GM12878 (cell line): Measurements from ENCODE around the gene FAM186B. TPM values are rescaled to one million over a fixed set of nuclear protein-coding genes. Genes with fewer than 3 reads are reported as not detected.

Source experiments
- ATAC-seq: fragments of 200-7000 bp; cut with Tn5 transposase; 3 replicates; pipeline ENCODE4 v1.9.1; 2020; ENCODE audit warnings: mild to moderate bottlenecking, moderate library complexity
- BruUV-seq: library from RNA; stranded (reverse); fragments of 400-500 nt; replicated peaks from 2 replicates; lab custom pipeline; 2021; lab: Mats Ljungman, UMichigan
- CTCF ChIA-PET: fragments of 300-600 bp; sonication (Branson Sonifier 250); formaldehyde crosslinking; extraction: SDS; loops from one replicate; lab custom pipeline; 2021; ENCODE audit warnings: inconsistent platforms; lab: Yijun Ruan, JAX
- POLR2A ChIA-PET: fragments of 350-600 bp; formaldehyde crosslinking; extraction: SDS; loops from one replicate; lab custom pipeline; 2021; ENCODE audit warnings: inconsistent platforms; lab: Charles Lee
- RAD21 ChIA-PET: fragments of 300-600 bp; sonication (Branson Sonifier 250); formaldehyde crosslinking; loops from one replicate; lab custom pipeline; 2023; ENCODE audit warnings: antibody characterized with exemption; ENCODE audit not compliant: unreplicated experiment; lab: Charles Lee
- SMC1A ChIA-PET: fragments of 300-600 bp; sonication (Branson Sonifier 250); formaldehyde crosslinking; loops from one replicate; lab custom pipeline; 2023; ENCODE audit not compliant: unreplicated experiment, uncharacterized antibody; lab: Charles Lee
- DNase-seq: peaks from one replicate; pipeline ENCODE4 v3.0.0-alpha.2; 2011; ENCODE audit warnings: low read depth, low spot score
- FAIRE-seq: peaks from 3 replicates; lab custom pipeline; 2011; peaks lifted over from hg19 to GRCh38; lab: Jason Lieb, UNC
- H2AFZ ChIP-seq: 2 replicates; pipeline ENCODE4 v1.6.0; 2011; ENCODE audit warnings: low read depth, low read length, control low read depth; ENCODE audit not compliant: control insufficient read depth
- H3K27ac ChIP-seq: 2 replicates; pipeline ENCODE4 v1.5.1; 2011; ENCODE audit warnings: control low read depth; ENCODE audit not compliant: control insufficient read depth, insufficient read depth
- H3K27me3 ChIP-seq, 2 experiments: replicated peaks in 1 of 2; 2 replicates each; pipeline versions ENCODE4 v1.6.0 to v1.6.1; 2011; ENCODE audit warnings: low read length in 1 of 2; ENCODE audit not compliant: control insufficient read depth in 2 of 2, insufficient read depth in 2 of 2
- H3K36me3 ChIP-seq, 2 experiments: 2 replicates each; pipeline ENCODE4 v1.5.1; 2011; ENCODE audit warnings: low read length in 1 of 2; ENCODE audit not compliant: control insufficient read depth in 2 of 2, insufficient read depth in 2 of 2
- H3K4me1 ChIP-seq: 2 replicates; pipeline ENCODE4 v1.6.1; 2011; ENCODE audit warnings: mild to moderate bottlenecking, low read length, moderate library complexity, mixed read lengths; ENCODE audit not compliant: control insufficient read depth, insufficient read depth
- H3K4me2 ChIP-seq: 2 replicates; pipeline ENCODE4 v1.6.0; 2011; ENCODE audit warnings: control low read depth; ENCODE audit not compliant: control insufficient read depth, insufficient read depth
- H3K4me3 ChIP-seq: fragments of 200-600 bp; sonication (generic); 2 replicates; pipeline ENCODE4 v1.5.1; 2016
- H3K79me2 ChIP-seq: 2 replicates; pipeline ENCODE4 v1.6.0; 2011; ENCODE audit warnings: low read length; ENCODE audit not compliant: control insufficient read depth, insufficient read depth
- H3K9ac ChIP-seq: 2 replicates; pipeline ENCODE4 v1.8.0; 2011; ENCODE audit warnings: low read length, control low read depth, mixed read lengths; ENCODE audit not compliant: control insufficient read depth, insufficient read depth
- H3K9me3 ChIP-seq: replicated peaks from 3 replicates; pipeline ENCODE4 v1.5.1; 2011; ENCODE audit warnings: mild to moderate bottlenecking, low read length; ENCODE audit not compliant: control insufficient read depth, insufficient read depth
- H4K20me1 ChIP-seq: 2 replicates; pipeline ENCODE4 v1.6.0; 2011; ENCODE audit not compliant: control insufficient read depth, insufficient read depth
- CREM ChIP-seq: IDR thresholded peaks from 2 replicates; pipeline ENCODE4 v1.6.1; 2014; ENCODE audit warnings: antibody characterized with exemption, low read depth
- EZH2 ChIP-seq: IDR thresholded peaks from 2 replicates; pipeline ENCODE4 v1.6.1; 2012; ENCODE audit warnings: low read depth, mild to moderate bottlenecking, control low read depth, inconsistent platforms, low read length, borderline replicate concordance; ENCODE audit not compliant: control insufficient read depth
- FOS ChIP-seq: IDR thresholded peaks from 3 replicates; pipeline ENCODE4 v1.6.1; 2011; ENCODE audit warnings: borderline replicate concordance; ENCODE audit not compliant: insufficient read length; ENCODE audit errors: extremely low read depth
- IKZF2 ChIP-seq, 2 experiments: fragments of 450-650 bp; IDR thresholded peaks; 2 replicates each; pipeline ENCODE4 v1.6.1; 2017; ENCODE audit warnings: mild to moderate bottlenecking in 2 of 2, moderate library complexity in 2 of 2
- JUND ChIP-seq: IDR thresholded peaks from 2 replicates; pipeline ENCODE4 v1.6.1; 2012; ENCODE audit warnings: low read depth, mild to moderate bottlenecking, low read length, improper control_type of control experiment, moderate library complexity
- KAT2A ChIP-seq: conservative IDR thresholded peaks from 2 replicates; pipeline ENCODE4 v1.6.1; 2011; ENCODE audit warnings: low read depth, low read length; ENCODE audit not compliant: control insufficient read depth
- LARP7 ChIP-seq: fragments of 450-650 bp; IDR thresholded peaks from 2 replicates; pipeline ENCODE4 v1.6.1; 2017; ENCODE audit warnings: mild to moderate bottlenecking
- SIN3A ChIP-seq: IDR thresholded peaks from 2 replicates; pipeline ENCODE4 v1.6.1; 2012; ENCODE audit warnings: low read depth, low read length, improper control_type of control experiment
- TBL1XR1 ChIP-seq: IDR thresholded peaks from 2 replicates; pipeline ENCODE4 v1.6.1; 2012; ENCODE audit warnings: low read depth, low read length, improper control_type of control experiment
- WRNIP1 ChIP-seq: IDR thresholded peaks from 2 replicates; pipeline ENCODE4 v1.6.1; 2011; ENCODE audit warnings: low read depth, low read length, improper control_type of control experiment, borderline replicate concordance
- ZNF207 ChIP-seq: fragments of 450-650 bp; IDR thresholded peaks from 2 replicates; pipeline ENCODE4 v1.6.1; 2014; ENCODE audit warnings: antibody characterized with exemption, mild to moderate bottlenecking, borderline replicate concordance
- ZNF24 ChIP-seq: fragments of 450-650 bp; IDR thresholded peaks from 2 replicates; pipeline ENCODE4 v1.6.1; 2017; ENCODE audit warnings: antibody characterized with exemption, mild to moderate bottlenecking
- WGBS: methylation state at CpG from one replicate; pipeline ENCODE4 v1.1.6; 2016; ENCODE audit warnings: low lambda C conversion rate; ENCODE audit not compliant: insufficient replicate concordance, insufficient coverage; ENCODE audit errors: missing lambda C conversion rate; 5-methylcytosine and 5-hydroxymethylcytosine counted together
- in situ Hi-C: fragments of 300-500 bp; cut with MboI; formaldehyde crosslinking; loops from 9 replicates; pipeline ENCODE4 v1.14.3; 2018; ENCODE audit warnings: mixed read lengths
- intact Hi-C: fragments of 100-400 bp; cut with micrococcal nuclease; formaldehyde crosslinking; loops from one replicate; pipeline ENCODE4 v1.14.2; 2022; ENCODE audit not compliant: unreplicated experiment
- polyA plus RNA-seq, 11 experiments: library from polyadenylated mRNA; depleted of rRNA in 4 of 11; unstranded in 6 of 11; stranded (reverse) in 5 of 11; fragments of >200 nt; fragmentation: Nextera tagmentation in 4 of 11; fragmentation: Illumina TruSeq in 1 of 11; extraction: Ambion mirVana in 4 of 11; extraction: Trizol in 1 of 11; gene quantifications; 1 replicate in 1 of 11; 2 replicates in 10 of 11; pipeline versions ENCODE4 v1.2.1 to v1.2.3, GENCODE V29; 2011 to 2016; ENCODE audit warnings: inconsistent platforms in 2 of 11, missing spikeins in 2 of 11, low read depth in 1 of 11
- total RNA-seq, 4 experiments: library from RNA; depleted of rRNA in 3 of 4; stranded (reverse); fragments of >200 nt in 3 of 4; fragmentation: Illumina TruSeq in 1 of 4; extraction: Trizol in 1 of 4; gene quantifications; 2 replicates each; pipeline versions ENCODE4 v1.2.1 to v1.2.3, GENCODE V29; 2013 to 2021
- TF ChIP-seq, protein P1 (sequence below): fragments of 450-650 bp; IDR thresholded peaks from 2 replicates; pipeline ENCODE4 v1.6.1; 2018; ENCODE audit warnings: mild to moderate bottlenecking, low read depth, moderate library complexity; ENCODE audit not compliant: partially characterized antibody
- TF ChIP-seq, protein P2 (sequence below): fragments of 450-650 bp; IDR thresholded peaks from 2 replicates; pipeline ENCODE4 v1.6.1; 2016; ENCODE audit warnings: mild to moderate bottlenecking

Gene FAM186B
- total and polyA plus RNA-seq, 10 of the 15 experiments (the other 5 are each of a cell fraction or from before 2014, with no cell fraction given) = 0.13 to 0.79 (median 0.51) TPM

DNA sequence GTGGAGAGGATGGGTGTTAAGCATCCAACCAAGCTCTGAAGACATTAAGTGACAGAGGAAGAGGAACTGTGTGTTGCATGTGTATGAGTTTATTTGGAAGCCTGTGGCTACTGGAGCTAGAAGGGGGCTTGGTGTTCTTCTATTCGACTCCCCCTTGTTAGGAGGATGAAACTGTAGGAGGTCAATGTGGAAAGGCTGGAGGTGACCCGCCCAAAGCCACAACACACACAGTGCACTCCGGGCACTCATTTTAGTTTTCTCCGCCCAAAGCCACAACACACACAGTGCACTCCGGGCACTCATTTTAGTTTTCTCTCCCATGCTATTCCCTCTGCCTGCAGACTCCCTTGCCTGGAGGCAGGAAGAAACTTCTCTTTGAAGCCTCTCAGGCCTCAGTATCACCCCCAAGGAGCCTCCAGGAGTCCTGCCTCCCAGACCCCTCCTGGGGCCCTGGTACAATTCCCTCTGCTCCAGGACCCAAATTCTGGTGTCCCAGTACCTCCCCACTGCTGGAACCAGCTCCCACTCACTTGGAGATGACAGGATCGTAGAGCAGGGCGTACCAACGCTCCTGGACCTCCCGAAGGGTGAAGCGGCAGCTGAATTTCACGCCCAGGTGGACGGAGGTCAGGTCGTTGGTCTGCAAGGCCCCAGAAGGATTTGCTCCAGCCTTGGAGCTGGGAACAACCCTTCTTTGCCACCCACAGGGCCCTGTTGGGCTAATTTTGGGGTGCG lies 41.3 kb downstream of the FAM186B start:
- no peak for ATAC-seq
- no peak for FAIRE-seq
- H3K27ac ChIP-seq = no peak overlapping the region
- no peak overlapping the region for H2AFZ ChIP-seq
- TF ChIP-seq LARP7 (no peak), JUND (no peak), EZH2 (no peak), WRNIP1 (no peak), FOS (no peak), SIN3A (no peak), TBL1XR1 (no peak), ZNF207 (no peak), CREM (no peak), KAT2A (no peak), ZNF24 (no peak), IKZF2 (IDR thresholded peaks at IDR 0.05) (no peak)
- TF ChIP-seq, protein P1, sequence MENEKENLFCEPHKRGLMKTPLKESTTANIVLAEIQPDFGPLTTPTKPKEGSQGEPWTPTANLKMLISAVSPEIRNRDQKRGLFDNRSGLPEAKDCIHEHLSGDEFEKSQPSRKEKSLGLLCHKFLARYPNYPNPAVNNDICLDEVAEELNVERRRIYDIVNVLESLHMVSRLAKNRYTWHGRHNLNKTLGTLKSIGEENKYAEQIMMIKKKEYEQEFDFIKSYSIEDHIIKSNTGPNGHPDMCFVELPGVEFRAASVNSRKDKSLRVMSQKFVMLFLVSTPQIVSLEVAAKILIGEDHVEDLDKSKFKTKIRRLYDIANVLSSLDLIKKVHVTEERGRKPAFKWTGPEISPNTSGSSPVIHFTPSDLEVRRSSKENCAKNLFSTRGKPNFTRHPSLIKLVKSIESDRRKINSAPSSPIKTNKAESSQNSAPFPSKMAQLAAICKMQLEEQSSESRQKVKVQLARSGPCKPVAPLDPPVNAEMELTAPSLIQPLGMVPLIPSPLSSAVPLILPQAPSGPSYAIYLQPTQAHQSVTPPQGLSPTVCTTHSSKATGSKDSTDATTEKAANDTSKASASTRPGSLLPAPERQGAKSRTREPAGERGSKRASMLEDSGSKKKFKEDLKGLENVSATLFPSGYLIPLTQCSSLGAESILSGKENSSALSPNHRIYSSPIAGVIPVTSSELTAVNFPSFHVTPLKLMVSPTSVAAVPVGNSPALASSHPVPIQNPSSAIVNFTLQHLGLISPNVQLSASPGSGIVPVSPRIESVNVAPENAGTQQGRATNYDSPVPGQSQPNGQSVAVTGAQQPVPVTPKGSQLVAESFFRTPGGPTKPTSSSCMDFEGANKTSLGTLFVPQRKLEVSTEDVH = no peak
- TF ChIP-seq, protein P2, sequence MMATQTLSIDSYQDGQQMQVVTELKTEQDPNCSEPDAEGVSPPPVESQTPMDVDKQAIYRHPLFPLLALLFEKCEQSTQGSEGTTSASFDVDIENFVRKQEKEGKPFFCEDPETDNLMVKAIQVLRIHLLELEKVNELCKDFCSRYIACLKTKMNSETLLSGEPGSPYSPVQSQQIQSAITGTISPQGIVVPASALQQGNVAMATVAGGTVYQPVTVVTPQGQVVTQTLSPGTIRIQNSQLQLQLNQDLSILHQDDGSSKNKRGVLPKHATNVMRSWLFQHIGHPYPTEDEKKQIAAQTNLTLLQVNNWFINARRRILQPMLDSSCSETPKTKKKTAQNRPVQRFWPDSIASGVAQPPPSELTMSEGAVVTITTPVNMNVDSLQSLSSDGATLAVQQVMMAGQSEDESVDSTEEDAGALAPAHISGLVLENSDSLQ = no peak
- H3K4me3 ChIP-seq = no peak overlapping the region
- ChIA-PET SMC1A (interaction anchor here (1.4 kb wide), 1 partner anchor 17 kb away, joined by 4 read pairs; no protein-coding TSS in a partner anchor), POLR2A (no interaction called here), CTCF (no interaction called here), RAD21 (no interaction called here)
- H3K4me1 ChIP-seq = peaks cover 8% of the 10 kb centered on the region
- BruUV-seq = no TSS peak
- no peak for DNase-seq
- in situ Hi-C loops (no loop called here), intact Hi-C loops (no loop called here)
- H3K36me3 ChIP-seq = peaks cover 21 to 22% of the 10 kb centered on the region in 2 experiments; a peak in 3 of 4 replicates
- H3K27me3 ChIP-seq = no peaks in the 10 kb centered on the region
- 98% methylated on average over 14 of the region's 14 CpGs for WGBS
- H4K20me1 ChIP-seq = no peaks in the 10 kb centered on the region
- no peak overlapping the region for H3K4me2 ChIP-seq
- no peak overlapping the region for H3K9ac ChIP-seq
- H3K79me2 ChIP-seq = peaks cover 30% of the 10 kb centered on the region
- H3K9me3 ChIP-seq = no peaks in the 10 kb centered on the region
